HEK293T (cell line): ENCODE measurements around the gene PSMG2.
"Not testable (repeated sequence)": the region's sequence is repeated elsewhere in the genome, so short reads cannot be mapped to it uniquely, and the experiment has no call there.

Experiments
- CTCF ChIA-PET: fragments of 350-600 bp; formaldehyde crosslinking; extraction: SDS; loops from one replicate; lab custom pipeline; 2021; ENCODE audit warnings: antibody characterized with exemption, inconsistent platforms; lab: Yijun Ruan, JAX
- POLR2A ChIA-PET: fragments of 350-600 bp; formaldehyde crosslinking; extraction: SDS; loops from one replicate; lab custom pipeline; 2020; ENCODE audit warnings: antibody characterized with exemption, inconsistent platforms; lab: Yijun Ruan, JAX
- DNase-seq: peaks from one replicate; pipeline ENCODE4 v3.0.0; 2012; ENCODE audit warnings: mixed read lengths; ENCODE audit errors: extremely low spot score
- ARNT ChIP-seq: fragments of 450-650 bp; IDR thresholded peaks from 2 replicates; pipeline ENCODE4 v1.6.1; 2017; ENCODE audit warnings: mild to moderate bottlenecking
- BHLHE40 ChIP-seq: fragments of 450-650 bp; IDR thresholded peaks from 2 replicates; pipeline ENCODE4 v1.6.1; 2016; ENCODE audit warnings: mild to moderate bottlenecking, moderate library complexity, borderline replicate concordance
- CTBP1 ChIP-seq: fragments of 450-650 bp; IDR thresholded peaks from 2 replicates; pipeline ENCODE4 v1.6.1; 2016; ENCODE audit warnings: borderline replicate concordance
- ELF4 ChIP-seq: fragments of 450-650 bp; IDR thresholded peaks from 2 replicates; pipeline ENCODE4 v1.6.1; 2017; ENCODE audit warnings: antibody characterized with exemption
- FOXA1 ChIP-seq: fragments of 450-650 bp; IDR thresholded peaks from 2 replicates; pipeline ENCODE4 v1.6.1; 2016; ENCODE audit warnings: mild to moderate bottlenecking
- FOXK2 ChIP-seq: fragments of 450-650 bp; IDR thresholded peaks from 2 replicates; pipeline ENCODE4 v1.6.1; 2016; ENCODE audit warnings: mild to moderate bottlenecking
- FOXM1 ChIP-seq: fragments of 450-650 bp; IDR thresholded peaks from 2 replicates; pipeline ENCODE4 v1.6.1; 2017; ENCODE audit warnings: mild to moderate bottlenecking, borderline replicate concordance
- HDGF ChIP-seq: fragments of 450-650 bp; IDR thresholded peaks from 2 replicates; pipeline ENCODE4 v1.6.1; 2017; ENCODE audit warnings: antibody characterized with exemption, borderline replicate concordance
- L3MBTL2 ChIP-seq: fragments of 450-650 bp; conservative IDR thresholded peaks from 2 replicates; pipeline ENCODE4 v1.6.1; 2016; ENCODE audit warnings: mild to moderate bottlenecking
- LEF1 ChIP-seq: fragments of 450-650 bp; IDR thresholded peaks from 2 replicates; pipeline ENCODE4 v1.6.1; 2017; ENCODE audit warnings: mild to moderate bottlenecking, borderline replicate concordance
- NFRKB ChIP-seq: fragments of 450-650 bp; IDR thresholded peaks from 2 replicates; pipeline ENCODE4 v1.6.1; 2016; ENCODE audit warnings: mild to moderate bottlenecking, moderate library complexity
- SP1 ChIP-seq: fragments of 450-650 bp; IDR thresholded peaks from 2 replicates; pipeline ENCODE4 v1.6.1; 2017
- SUZ12 ChIP-seq: fragments of 450-650 bp; IDR thresholded peaks from 2 replicates; pipeline ENCODE4 v1.6.1; 2016; ENCODE audit warnings: mild to moderate bottlenecking
- TARDBP ChIP-seq: fragments of 450-650 bp; IDR thresholded peaks from 2 replicates; pipeline ENCODE4 v1.6.1; 2016
- ZNF384 ChIP-seq: fragments of 450-650 bp; IDR thresholded peaks from 2 replicates; pipeline ENCODE4 v1.6.1; 2016
- TF ChIP-seq, protein P1 (sequence below): fragments of 450-650 bp; IDR thresholded peaks from 2 replicates; pipeline ENCODE4 v1.6.1; 2016

PSMG2 gene

DNA sequence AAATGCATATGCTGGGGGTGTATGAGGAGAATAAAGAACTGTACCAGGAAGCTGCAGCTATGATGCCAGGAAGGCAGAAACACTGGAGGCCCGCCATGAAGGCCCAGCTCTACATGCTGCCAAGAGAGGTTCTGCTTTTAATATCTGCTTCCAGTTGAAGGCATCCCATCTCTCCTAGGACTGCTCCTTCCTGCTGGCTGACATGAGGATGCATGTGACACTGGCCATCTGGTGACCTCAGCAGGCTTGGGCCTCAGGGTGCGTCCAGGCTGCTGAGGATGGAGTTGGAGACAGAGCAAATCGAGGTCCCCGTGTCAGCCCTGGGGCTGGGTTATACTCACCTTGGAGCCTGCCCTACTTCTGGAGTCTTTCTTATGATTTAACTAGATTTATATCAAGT, 49.0 kb downstream of the PSMG2 start:
- ChIA-PET POLR2A (no interaction called here), CTCF (no interaction called here)
- no peak for DNase-seq
- TF ChIP-seq LEF1 = no peak

DNA sequence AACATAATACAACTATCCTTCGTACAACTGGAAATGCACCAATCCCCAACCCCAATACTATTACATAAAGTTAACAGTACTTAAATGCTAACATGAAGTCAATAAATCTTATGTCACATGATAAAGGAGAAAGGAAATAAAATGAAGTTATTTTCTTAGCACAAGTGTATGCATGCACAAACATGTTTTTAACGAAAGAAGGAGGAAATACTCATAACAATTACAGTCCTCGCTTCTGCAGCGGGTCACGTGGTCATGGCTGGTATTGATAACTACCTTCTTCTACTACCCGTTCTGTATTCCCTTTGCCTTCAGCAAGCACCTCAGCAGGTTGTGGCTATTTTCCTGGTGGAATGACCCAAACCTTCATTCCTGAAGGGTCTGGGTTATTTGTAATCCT, 51.7 kb downstream of the PSMG2 start:
- DNase-seq = no peak
- ChIA-PET POLR2A (no interaction called here), CTCF (no interaction called here)
- TF ChIP-seq ARNT (no peak), HDGF (no peak), SP1 (no peak), BHLHE40 (no peak), FOXM1 (no peak), FOXA1 (no peak), L3MBTL2 (no peak), NFRKB (no peak), ZNF384 (no peak), TARDBP (no peak), CTBP1 (no peak), LEF1 (no peak), SUZ12 (no peak), ELF4 (no peak)

DNA sequence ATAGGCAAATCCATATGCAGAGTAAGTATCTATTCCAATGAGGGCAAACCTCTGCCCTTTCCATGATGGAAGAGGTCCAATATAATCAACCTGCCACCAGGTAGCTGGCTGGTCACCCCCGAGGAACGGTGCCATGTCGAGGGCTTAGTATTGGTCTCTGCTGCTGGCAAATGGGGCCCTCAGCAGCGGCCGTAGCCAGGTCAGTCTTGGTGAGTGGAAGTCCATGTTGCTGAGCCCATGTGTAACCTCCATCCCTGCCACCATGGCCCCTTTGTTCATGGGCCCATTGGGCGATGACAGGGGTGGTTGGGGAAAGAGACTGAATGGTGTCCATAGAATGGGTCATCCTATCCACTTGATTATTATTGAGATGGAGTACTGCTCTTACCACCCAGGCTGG, 52.8 kb downstream of the PSMG2 start:
- POLR2A ChIA-PET, CTCF ChIA-PET, DNase-seq: not testable (repeated sequence)

DNA sequence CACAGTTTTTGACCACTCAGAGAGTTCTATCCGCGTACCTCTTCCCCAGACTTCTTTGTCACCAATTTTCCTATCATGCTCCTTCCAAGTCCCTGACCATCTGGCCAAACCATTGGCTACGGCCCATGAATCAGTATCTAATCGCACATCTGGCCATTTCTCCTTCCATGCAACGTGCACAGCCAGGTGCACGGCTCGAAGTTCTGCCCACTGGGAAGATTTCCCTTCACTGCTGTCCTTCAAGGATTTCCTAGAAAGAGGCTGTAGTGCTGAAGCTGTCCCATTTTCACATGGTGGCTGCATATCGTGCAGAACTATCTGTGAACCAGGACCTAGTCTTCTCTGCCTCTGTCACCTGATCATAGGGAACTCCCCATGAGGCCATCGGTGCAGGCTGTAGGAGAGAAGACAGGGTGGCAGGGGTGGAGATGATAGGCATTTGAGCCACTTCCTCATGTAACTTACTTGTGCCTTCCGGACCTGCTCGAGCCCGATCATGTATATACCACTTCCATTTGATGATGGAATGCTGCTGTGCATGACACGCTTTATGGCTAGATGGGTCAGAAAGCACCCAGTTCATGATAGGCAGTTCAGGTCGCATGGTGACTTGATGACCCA, 53.9 kb downstream of the PSMG2 start:
- POLR2A ChIA-PET, CTCF ChIA-PET, DNase-seq: not testable (repeated sequence)

DNA sequence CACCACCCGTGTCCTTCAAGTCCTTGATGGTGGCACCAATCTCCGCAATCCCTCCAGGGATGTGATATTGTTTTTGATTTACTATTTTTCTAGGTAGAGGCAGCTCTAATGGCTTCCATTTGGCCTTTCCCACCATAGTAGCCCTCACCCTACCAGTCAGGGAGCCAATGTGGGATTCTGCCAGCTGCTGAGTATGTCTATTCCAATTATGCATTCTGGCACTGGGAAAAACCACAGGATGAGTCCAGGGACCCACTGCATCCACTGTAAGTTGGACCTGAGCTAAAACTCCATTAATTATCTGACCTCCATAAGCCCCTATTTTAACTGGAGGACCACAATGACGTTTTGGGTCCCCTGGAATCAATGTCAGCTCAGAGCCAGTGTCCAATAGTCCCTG, 55.7 kb downstream of the PSMG2 start:
- CTCF ChIA-PET, POLR2A ChIA-PET, DNase-seq: not testable (repeated sequence)

DNA sequence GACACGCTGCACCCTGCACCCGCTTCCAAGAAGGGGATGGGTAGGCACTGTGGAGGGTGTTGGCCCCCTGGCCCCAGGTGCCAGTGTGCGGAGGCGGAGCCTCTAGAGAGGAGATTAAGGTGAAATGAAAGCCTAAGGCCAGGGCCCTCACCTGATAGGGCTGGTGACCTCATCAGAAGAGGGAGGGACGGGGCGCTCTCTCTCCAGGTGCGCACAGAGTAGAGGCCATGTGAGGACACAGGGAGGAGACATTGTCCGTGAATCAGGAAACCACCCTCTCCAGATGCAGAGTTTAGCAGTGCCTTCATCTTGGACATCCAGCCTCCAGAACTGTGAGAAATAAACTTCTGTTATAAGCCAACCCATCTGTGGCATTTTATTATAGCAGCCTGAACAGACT, 62.3 kb downstream of the PSMG2 start:
- TF ChIP-seq SP1 = no peak
- TF ChIP-seq SUZ12 = no peak
- TF ChIP-seq TARDBP = no peak
- no peak for TF ChIP-seq ELF4
- TF ChIP-seq FOXA1 = no peak
- no peak for TF ChIP-seq FOXM1
- no peak for TF ChIP-seq CTBP1
- TF ChIP-seq LEF1 = no peak
- TF ChIP-seq, protein P1, sequence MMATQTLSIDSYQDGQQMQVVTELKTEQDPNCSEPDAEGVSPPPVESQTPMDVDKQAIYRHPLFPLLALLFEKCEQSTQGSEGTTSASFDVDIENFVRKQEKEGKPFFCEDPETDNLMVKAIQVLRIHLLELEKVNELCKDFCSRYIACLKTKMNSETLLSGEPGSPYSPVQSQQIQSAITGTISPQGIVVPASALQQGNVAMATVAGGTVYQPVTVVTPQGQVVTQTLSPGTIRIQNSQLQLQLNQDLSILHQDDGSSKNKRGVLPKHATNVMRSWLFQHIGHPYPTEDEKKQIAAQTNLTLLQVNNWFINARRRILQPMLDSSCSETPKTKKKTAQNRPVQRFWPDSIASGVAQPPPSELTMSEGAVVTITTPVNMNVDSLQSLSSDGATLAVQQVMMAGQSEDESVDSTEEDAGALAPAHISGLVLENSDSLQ = no peak
- no peak for TF ChIP-seq BHLHE40
- no peak for TF ChIP-seq HDGF
- TF ChIP-seq L3MBTL2 = no peak
- no peak for TF ChIP-seq NFRKB
- TF ChIP-seq ZNF384 = no peak
- POLR2A ChIA-PET = no interaction called here
- CTCF ChIA-PET = no interaction called here
- no peak for DNase-seq

DNA sequence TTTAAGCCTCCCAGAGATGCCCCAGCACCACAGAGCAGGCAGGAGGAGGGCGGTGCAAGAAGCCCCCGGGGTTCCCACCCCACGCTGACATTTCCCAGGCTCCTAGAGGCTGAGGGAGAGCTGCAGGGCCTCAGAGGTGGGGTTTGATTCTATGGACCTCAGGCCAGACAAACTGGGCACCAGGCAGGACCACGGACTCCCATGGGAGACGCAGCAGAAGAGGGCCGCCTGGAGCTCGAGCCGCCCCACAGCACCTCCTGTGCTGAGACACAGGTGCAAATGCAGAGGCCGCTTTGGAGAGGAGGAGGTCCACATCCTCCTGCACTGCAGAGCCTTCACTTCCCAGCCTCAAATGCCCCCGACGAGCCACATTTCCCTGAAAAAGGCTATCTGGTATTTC, 62.7 kb downstream of the PSMG2 start:
- POLR2A ChIA-PET = no interaction called here
- no peak for TF ChIP-seq FOXK2
- no peak for TF ChIP-seq LEF1
- no peak for TF ChIP-seq CTBP1
- TF ChIP-seq, protein P1 = no peak
- TF ChIP-seq NFRKB = no peak
- TF ChIP-seq FOXA1 = no peak
- TF ChIP-seq ELF4 = no peak
- CTCF ChIA-PET = no interaction called here
- no peak for DNase-seq

DNA sequence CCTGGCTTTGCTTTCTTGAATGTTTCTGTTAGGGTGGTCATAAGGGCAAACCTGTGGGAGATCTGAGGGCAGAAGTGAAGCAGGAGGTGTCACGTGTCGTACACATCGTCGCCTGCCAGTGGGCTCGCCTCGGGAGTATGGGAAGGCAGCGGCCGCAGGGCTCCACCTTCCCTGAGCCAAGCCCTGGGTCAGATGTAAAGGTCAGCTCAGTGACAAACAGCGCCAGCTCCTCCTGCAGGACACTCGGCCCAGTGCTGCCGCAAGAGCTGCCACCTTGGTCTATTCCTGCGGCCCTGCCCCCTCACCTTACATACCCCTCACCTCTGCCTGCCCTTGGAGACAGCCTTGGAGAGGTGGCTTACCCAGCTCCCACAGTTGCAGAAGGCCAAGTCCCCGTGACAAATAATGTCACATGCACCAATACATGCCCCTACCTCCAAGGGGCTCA, 64.2 kb downstream of the PSMG2 start:
- DNase-seq = no peak
- CTCF ChIA-PET = interaction anchor here (0.5 kb wide), 1 partner anchor 811 kb away, joined by 4 read pairs; no protein-coding TSS in a partner anchor
- POLR2A ChIA-PET = interaction anchor here (0.8 kb wide), 1 partner anchor 117 kb away, joined by 3 read pairs; the partner anchor contains the start of gene PTPN2
- TF ChIP-seq CTBP1 (no peak), SUZ12 (no peak), BHLHE40 (no peak), ELF4 (no peak), NFRKB (no peak), LEF1 (no peak), SP1 (no peak), ZNF384 (no peak), ARNT (no peak), FOXA1 (no peak), TARDBP (no peak), L3MBTL2 (no peak), HDGF (no peak), FOXK2 (no peak), FOXM1 (no peak)
- TF ChIP-seq, protein P1 = no peak
